HG03439 (cell line): Measurements from ENCODE around the gene CPAMD8.

Source experiments
- ATAC-seq: cut with Tn5 transposase; IDR thresholded peaks from one replicate; pipeline ENCODE4 v1.9.1; 2021; ENCODE audit warnings: mild to moderate bottlenecking, moderate library complexity; ENCODE audit not compliant: unreplicated experiment

The CPAMD8 gene

DNA sequence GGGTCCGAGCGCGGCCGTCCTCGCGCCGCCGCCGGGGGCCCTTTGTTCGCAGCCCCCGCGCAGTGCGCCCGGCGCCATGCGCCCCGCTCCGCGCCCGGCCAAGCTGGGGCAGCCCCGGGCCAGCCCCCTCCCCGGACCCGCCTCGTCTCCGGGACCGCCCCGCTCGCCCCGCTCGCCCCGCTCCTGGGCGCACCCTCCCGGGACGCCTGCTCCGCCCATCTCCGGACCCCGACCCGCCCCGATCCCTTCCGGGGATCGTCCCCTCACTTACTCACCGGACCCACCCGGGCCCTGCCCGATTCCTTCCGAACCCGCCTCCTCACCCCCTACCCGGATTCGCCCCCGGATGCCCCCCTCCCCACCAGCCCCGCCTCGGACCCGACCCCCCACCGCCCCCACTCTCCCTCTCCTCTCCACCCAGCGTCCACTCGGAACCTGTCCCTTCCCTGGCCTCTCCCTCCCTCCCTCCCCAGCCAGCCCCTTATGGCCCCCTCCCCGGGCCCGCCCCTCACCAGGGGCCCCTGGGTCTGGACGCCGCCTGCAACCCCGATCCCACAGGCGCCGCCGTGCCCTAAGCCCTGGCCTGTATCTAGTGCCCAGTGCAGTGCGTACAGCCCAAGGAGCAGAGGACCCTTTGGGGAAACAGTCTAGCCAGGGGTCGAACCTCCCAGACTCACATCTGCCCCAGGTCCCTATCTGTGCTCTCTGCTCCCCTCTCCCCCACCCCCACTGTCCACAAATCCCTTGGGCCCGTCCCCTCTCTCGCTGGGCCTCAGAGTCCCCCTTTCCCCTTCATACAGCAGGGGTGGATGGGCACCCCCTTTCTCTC lies at the start of gene CPAMD8:
Gene CPAMD8 (minus strand): TSS at position 105 of the 829 bp plus-strand sequence. CDS start 168 bp downstream, outside the sequence.
- ATAC-seq = no peak

DNA sequence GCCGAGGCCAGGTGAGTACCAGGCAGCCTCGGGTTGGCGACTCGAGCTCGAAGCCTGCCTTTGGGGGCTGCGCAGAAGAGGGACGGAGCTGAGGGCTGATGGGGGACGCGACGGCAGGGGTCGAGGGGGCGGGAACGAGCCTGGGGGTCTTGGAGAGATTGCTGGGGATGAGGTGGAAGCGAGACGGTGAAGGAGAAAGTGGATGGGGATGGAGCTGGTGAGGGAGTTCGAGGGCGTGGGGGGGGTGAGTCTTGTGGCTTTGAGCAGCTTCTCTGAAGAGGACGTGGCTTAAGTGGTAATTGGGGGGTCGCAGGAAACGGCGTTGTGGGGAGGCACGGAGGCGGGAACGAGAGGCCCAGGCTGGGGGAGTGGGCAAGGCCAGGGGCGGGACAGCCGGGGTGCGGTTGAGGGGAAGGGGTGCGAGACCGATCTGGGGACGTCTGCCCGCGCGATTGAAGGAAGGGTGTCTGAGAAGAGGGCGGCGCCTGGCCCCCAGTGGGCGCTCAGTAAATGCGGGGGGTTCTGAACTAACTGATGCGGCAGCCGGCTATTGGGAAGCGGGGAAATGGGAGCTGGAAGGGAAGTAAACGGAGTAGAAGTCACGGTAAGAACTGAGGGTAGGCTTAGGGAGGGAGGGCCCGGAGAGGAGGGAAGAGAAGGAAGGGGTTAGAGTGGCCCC lies 49.4 kb upstream of the CPAMD8 start:
- ATAC-seq = no peak

DNA sequence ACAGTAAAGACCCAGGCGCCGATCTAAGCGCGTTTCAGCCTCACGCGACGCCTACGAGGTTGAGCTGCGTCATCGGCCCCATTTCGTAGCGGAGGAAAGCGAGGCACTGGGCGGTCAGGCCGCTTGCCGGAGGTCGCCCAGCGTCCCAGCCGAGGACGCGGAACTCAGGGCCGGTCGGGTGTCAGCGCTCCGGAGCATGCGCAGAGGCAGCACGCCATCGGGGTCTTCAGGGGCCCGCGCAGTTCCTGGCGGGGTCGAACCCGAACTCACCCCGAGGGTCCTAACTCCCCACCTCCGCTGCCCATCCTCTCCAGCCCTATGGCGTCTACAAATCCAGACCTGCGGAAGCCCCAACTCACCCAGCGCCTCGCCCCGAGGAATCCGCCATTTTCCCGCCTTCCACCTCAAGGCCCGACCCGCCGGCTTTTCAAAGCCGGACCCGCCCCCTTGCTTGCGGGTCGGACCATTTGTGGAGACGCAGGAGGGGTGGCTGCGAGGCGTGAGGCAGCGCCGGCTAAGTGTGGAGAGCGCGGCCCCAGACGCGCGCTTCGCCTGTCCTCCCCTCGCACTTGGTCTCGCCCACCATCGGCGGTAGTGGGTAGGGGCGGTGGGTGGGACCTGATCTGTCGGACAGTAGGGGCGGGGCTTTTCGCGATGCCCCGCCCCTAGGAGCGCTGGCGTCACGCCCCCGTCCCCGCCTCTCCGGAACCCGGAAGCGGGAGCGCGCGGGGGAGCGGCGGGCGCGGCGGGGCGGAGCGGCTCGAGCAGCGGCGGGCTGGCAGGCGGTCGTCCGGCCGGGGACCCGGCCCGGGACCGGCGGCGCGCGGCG lies 48.6 kb upstream of the CPAMD8 start, which contains the start of the genes HAUS8 and MYO9B:
Gene HAUS8 (minus strand): TSS at position 418 of the 829 bp plus-strand sequence. CDS start 30 bp downstream, at position 388.
Gene MYO9B (plus strand): TSS at position 743 of the 829 bp plus-strand sequence. CDS start 25,941 bp downstream, outside the sequence.
- peak; percentile 67 for ATAC-seq

DNA sequence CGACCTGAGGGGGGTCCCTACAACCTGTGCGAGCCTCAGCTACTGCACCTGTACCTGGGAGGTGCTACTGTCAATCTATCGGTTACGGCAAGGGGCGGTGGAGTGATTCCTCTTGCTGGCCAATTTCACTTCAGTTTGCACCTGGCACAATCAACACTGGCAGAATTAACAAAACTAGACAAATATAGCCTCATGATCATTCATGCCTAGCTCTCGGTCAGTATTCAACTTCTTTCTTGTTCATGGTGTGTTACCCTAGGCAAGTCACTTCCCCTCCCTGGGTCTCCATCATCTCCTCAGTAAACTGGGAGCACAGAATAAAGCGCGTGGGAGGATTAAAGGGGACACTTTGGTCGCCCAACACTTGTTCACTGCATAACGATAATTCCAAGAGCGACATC lies 48.0 kb upstream of the CPAMD8 start:
- ATAC-seq = no peak

DNA sequence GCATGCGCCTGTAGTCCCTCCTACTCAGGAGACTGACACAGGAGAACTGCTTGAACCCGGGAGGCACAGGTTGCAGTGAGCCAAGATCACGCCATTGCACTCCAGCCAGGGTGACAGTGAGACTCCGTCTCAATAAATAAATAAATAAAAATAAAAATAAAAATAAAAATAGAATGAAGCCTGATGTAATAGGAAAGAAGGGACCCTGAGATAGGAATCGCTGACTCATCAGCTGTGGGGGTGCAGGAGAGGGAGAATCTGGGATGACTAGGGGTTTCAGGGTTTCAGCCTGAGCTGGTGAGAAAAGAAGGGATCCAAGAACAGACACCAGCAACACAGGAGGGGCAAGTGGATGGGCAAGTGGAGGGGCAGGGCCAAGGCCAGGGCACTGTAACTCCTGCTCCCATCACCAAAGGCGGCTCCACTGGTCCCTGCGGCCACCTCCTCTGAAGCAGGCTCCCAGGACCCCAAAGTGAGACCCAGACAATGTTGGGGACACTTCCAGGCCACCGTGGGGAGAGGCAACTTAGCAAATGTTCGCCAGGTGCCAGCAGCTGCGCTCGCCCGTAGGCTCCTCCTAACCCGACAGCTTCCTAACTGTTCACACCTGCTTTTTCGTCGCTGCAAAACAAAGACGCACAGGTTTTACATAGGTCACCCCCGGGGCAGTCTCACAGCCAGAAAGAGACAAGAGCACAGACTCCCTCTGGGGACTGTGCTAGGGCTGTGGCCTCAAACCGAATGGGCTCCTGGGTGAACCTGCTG lies 47.4 kb upstream of the CPAMD8 start:
- ATAC-seq = peak; percentile 9

DNA sequence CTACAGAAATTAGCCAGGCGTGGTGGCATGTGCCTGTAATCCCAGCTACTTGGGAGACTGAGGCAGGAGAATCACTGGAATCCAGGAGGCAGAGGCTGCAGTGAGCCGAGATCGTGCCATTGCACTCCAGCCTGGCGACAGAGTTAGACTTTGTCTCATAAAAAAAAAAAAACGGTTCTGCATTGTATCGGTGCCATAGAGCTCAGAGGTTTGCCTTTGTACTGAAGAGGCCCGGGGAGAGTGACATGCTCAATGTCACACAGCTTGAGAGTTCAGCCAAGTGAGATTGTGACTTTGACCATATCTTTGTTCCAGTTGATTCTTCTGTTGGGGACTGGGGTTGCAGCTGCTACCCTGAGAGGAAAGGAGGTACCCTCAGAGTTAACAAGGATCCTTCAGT lies 44.3 kb upstream of the CPAMD8 start:
- no peak for ATAC-seq

DNA sequence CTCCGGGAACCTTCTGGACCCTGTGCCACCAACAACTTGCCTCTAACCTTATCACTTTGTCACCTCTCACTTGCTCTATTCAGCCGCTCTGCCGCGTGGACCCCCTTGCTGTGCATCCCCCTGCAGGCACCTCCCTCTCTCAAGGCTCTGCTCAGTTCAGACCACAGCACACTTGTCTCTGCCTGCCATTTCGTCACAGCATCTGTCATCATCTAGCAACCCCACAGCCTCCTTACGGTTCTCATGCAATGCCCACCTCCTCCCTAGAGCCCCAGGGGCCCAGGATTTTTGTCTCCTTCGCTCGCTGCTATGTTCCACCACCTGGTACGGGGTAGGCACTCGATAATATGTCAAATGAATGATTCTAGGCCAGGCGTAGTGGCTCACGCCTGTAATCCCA lies 43.8 kb upstream of the CPAMD8 start:
- ATAC-seq = no peak

DNA sequence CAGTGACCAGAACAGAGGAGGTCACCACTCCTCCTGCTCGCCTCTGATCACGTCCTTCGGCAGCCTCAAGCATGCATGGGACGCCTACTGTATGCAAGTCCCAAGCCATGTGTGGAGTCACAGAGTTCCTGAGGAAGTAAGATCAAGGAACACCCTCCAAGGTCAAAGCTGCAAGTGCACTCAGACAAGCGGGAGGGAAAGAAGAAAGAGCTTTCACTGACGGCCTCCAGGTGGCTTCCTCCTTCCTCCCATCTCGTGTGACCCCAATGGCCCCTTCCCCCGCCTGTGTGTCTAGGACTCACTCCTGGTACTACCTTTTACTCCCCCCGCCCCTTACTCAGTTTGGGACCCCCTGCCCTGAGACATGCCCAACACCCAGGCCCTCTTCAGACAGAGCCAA lies 42.6 kb upstream of the CPAMD8 start:
- no peak for ATAC-seq

DNA sequence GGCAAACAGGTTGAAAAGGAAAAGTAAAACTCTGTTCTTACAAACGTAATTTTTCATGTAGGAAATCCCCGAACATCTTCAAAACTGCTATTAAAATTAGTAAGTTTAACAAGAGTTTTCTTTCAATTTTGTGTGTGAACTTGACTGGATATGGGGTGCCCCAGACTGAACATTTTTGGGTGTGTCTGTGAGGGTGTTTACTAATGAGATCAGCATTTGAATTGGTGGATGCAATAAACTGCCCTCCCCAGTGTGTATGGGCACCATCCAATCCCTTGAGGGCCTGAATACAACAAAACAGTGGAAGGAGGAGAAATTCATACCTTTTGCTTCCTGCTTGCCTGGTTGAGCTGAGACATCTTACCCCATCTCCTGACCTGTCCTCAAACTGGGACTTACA lies 36.8 kb upstream of the CPAMD8 start:
- ATAC-seq = no peak

DNA sequence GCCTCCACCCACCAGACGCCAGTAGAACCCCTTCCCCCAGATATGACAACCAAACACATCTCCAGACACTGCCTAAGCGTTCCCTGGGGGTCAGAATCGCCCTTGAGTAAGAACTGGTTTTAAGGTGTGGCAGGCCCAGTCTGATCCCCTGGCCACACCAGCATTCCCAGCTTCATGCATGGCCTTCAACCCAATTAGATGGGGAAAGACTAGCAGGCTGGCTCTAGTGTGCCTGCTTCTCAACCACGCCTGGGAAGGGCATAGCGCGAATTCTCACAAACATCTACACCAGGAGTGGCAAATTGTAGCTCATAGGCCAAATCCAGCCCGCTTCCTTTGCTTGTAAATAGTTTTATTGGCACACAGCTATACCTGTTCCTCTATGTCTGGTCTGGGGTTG lies 35.1 kb upstream of the CPAMD8 start:
- ATAC-seq = no peak

DNA sequence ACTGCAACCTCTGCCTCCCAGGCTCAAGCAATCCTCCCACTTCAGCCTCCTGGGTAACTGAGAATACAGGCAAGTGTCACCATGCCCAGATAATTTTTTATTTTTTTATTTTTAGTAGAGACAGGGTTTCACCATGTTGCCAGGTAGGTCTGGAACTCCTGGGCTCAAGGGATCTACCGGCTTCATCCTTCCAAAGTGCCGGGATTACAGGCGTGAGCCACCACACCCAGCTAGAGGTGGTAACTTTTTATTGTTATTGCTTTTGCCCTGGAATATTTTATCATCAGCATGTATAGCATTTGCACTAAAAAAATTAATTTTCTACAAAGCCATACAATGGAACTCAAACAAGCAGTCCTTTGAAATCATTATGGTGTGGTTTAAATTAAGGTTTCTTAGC lies 34.6 kb upstream of the CPAMD8 start:
- no peak for ATAC-seq

DNA sequence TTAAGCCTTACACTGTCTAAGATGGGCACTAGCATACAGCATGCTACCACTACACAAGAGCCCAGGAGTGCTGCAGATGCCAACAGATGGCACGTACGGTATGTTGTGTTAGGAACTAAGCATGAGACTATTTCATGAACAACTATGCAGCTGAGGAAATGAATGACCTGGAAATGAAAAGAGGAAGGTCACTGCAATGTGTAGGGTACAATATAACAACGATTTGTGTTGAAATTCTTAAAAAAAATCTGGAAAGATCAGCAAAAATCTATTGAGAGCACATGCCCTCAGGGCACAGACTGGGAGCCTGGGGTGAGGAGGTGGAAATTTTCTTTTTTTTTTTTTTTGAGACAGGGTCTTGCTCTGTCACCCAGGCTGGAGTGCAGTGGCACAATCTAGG lies 34.2 kb upstream of the CPAMD8 start:
- no peak for ATAC-seq

DNA sequence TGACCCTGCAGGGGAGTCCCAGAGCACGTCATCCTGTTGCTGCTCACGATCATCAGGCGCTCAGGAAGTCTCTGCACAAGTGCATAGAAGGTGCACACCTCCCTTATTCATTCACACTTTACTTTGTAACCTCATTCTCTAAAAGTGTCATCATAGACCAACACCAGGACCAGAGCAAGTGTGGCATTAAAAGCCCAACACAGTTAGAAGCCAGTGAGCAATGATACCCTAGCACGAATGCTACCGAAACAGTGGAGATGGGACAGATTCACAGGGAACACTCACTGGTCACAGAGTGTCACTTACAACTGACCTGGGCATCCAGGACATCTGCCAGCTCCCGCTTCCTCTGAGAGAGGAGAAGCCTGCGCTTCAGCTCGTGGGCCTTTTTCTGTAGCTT lies 31.6 kb upstream of the CPAMD8 start:
- no peak for ATAC-seq

DNA sequence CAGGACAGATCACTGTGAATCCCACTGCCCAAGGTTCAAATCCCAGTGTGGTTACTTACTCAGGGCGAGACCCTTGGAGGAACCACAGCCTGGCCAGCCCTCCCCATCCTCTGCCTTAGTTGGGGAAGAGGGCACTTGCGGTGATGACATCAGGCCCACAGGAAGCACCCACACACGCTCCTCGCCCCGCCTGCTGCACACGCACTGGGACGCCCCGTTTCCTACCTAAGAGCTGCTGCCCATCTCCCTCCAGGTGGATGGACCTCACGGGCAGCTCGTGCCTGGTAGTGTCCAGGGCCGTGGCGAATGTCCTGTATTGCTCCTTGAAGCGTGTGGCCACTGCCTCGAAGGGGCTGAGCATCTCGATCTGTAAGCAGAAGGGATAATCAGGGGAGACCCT lies 29.0 kb upstream of the CPAMD8 start:
- ATAC-seq = no peak

DNA sequence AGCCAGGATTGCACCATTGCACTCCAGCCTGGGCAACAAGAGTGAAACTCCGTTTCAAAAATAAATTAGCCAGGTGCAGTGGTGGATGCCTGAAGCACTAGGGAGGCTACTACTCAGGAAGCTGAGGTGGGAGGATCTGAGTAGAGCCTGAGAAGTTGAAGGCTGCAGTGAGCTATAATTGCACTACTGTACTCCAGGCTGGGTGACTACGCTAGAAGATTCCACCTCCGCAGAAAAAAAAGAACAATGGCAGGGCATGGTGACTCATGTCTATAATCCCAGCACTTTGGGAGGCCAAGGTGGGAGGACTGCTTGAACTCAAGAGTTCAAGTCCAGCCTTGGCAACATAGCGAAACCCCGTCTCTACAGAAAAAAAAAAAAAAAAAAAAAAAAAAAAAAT lies 28.1 kb upstream of the CPAMD8 start:
- no peak for ATAC-seq

DNA sequence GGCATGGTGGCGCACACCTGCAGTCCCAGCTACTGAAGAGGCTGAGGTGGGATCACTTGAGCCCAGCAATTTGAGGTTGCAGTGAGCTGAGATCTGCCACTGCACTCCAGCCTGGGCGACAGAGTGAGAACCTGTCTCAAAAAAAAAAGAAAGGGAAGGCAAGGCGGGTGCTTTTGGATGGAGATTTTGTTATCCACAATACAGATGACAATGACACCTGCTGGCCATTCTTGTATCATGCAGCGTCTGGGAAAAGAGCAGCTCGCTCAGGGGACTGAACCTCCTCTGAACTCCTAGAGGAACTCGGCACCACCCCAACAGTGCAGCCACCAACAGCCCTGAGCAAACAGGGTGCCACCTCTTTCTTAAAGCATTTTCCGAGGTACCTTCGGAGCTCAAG lies 25.8 kb upstream of the CPAMD8 start:
- ATAC-seq = no peak

DNA sequence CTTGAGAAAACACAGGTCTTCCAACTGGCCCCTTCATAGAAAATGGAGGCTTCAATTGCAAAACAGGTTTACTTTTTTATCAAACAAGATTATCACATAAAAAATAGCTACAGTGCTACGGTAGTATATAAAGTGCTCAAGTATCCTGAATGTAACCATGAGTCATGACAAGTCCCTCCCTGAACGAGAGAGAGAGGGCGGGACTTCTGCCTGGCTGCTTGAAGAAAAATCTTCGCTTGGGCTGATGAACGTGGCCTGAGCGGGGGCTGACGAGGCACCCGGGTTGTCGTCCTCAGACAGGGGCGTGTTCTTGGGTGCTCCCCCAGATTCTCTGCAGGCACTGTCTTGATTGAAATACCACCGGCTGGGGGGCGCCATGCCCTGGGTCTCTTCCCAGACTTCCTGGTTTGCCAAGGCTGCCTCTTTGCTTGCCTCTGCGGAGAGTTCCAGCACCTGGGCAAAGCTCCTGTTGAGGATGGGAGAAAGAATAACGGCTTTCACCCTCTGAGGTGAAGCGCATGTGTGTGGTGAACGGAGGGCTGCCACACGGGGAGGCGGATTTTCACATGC lies 23.2 kb upstream of the CPAMD8 start:
- no peak for ATAC-seq

DNA sequence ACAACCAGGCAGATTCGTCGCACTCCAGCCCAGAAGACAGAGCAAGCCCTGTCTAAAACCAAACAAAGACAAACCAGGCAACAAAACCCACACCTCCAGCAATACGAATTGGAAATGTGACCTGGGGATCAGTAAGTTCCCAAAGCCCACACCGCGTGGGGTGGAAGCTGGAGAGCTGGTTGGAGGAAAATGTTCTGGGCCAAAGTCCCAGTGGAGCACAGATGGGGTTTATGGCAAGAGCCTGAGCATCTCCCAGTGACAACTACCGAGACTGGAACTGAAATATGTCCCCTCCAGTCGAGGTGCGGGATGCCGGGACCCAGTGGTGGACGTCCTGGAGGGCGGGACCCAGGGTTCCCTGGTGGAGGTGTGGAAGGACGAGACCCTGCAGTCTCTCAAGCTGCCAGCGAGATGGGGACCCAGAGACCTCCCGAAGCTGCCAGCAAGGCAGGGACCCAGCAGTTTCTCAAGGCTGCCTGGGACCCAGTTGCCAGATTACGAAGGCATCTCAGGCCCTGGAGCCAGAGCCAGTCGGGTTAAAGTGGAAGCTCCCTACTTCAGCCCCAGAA lies 22.4 kb upstream of the CPAMD8 start:
- ATAC-seq = no peak

DNA sequence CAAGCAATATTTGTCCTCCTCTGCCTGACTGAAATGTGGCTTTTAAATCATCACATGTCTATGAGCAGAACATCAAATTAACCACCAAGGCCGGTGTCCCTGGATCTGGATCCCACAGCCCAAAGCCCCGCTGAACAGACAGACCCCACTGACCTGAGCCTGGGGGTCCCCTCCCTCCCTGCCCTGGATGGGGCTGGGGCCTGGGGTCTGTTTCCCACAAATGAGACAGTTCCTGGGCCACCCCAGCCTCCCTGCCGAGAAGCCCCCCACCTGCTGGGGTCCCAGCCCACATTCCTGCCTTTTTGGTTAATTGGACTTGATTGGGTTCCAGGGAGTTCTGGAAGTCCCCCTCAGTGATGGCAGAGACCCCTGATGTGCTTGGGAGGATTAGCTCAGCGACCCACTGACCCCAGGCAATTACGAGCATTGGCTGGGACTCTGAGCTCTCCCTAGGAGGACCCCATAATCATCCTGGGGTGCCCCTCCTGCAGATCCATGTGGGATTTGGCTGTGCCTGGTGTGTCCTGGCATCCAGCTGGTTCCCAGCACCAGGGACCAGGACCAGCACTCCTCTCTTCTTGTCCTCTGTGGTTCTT lies 19.4 kb upstream of the CPAMD8 start:
- no peak for ATAC-seq
